HEK293 (cell line): Measurements from ENCODE around the gene PA2G4.

ENCODE experiments used
- BCL11B ChIP-seq: fragments of 450-650 bp; formaldehyde crosslinking; IDR thresholded peaks from 2 replicates; pipeline ENCODE4 v1.5.1; 2016; ENCODE audit warnings: low read depth, missing biosample characterization, missing genetic modification characterization
- KLF16 ChIP-seq: fragments of 450-650 bp; formaldehyde crosslinking; IDR thresholded peaks from 2 replicates; pipeline ENCODE4 v1.5.1; 2017; ENCODE audit warnings: missing biosample characterization, missing genetic modification characterization
- KLF8 ChIP-seq: fragments of 450-650 bp; formaldehyde crosslinking; IDR thresholded peaks from 2 replicates; pipeline ENCODE4 v1.5.1; 2016; ENCODE audit warnings: missing biosample characterization, missing genetic modification characterization
- ZBTB7A ChIP-seq: fragments of 450-650 bp; formaldehyde crosslinking; IDR thresholded peaks from 2 replicates; pipeline ENCODE4 v1.5.1; 2016; ENCODE audit warnings: low read depth, missing biosample characterization, missing genetic modification characterization
- ZNF112 ChIP-seq: fragments of 450-650 bp; formaldehyde crosslinking; IDR thresholded peaks from 2 replicates; pipeline ENCODE4 v1.5.0; 2017; ENCODE audit warnings: missing biosample characterization, missing genetic modification characterization
- ZNF114 ChIP-seq: fragments of 450-650 bp; formaldehyde crosslinking; IDR thresholded peaks from 2 replicates; pipeline ENCODE4 v1.5.0; 2017; ENCODE audit warnings: missing biosample characterization, missing genetic modification characterization
- ZNF121 ChIP-seq: fragments of 450-650 bp; formaldehyde crosslinking; IDR thresholded peaks from 2 replicates; pipeline ENCODE4 v1.5.1; 2016; ENCODE audit warnings: missing biosample characterization, missing genetic modification characterization
- ZNF138 ChIP-seq: fragments of 450-650 bp; formaldehyde crosslinking; IDR thresholded peaks from 2 replicates; pipeline ENCODE4 v1.5.1; 2016; ENCODE audit warnings: missing biosample characterization, missing genetic modification characterization, borderline replicate concordance
- ZNF157 ChIP-seq: fragments of 450-650 bp; formaldehyde crosslinking; IDR thresholded peaks from 2 replicates; pipeline ENCODE4 v1.5.1; 2016; ENCODE audit warnings: missing biosample characterization, missing genetic modification characterization
- ZNF174 ChIP-seq: fragments of 450-650 bp; formaldehyde crosslinking; IDR thresholded peaks from 2 replicates; pipeline ENCODE4 v1.5.0; 2017; ENCODE audit warnings: missing biosample characterization, mild to moderate bottlenecking, missing genetic modification characterization
- ZNF19 ChIP-seq: fragments of 450-650 bp; formaldehyde crosslinking; IDR thresholded peaks from 2 replicates; pipeline ENCODE4; 2016; ENCODE audit warnings: missing biosample characterization, missing genetic modification characterization, low read depth
- ZNF2 ChIP-seq: fragments of 450-650 bp; formaldehyde crosslinking; IDR thresholded peaks from 2 replicates; pipeline ENCODE4 v1.5.1; 2016; ENCODE audit warnings: missing biosample characterization, missing genetic modification characterization
- ZNF239 ChIP-seq: fragments of 450-650 bp; formaldehyde crosslinking; IDR thresholded peaks from 2 replicates; pipeline ENCODE4 v1.5.1; 2016; ENCODE audit warnings: missing biosample characterization, missing genetic modification characterization
- ZNF274 ChIP-seq, 2 experiments: fragments of 200-500 bp in 1 of 2; fragments of 450-650 bp in 1 of 2; sonication (Bioruptor generic) in 1 of 2; formaldehyde crosslinking in 1 of 2; IDR thresholded peaks; 2 replicates each; pipeline versions ENCODE4 v1.5.1 to v1.6.1; 2014 to 2016; ENCODE audit warnings: borderline replicate concordance in 1 of 2, inconsistent platforms in 1 of 2, low read length in 1 of 2, missing biosample characterization in 1 of 2, missing genetic modification characterization in 1 of 2
- ZNF324 ChIP-seq: fragments of 450-650 bp; formaldehyde crosslinking; IDR thresholded peaks from 2 replicates; pipeline ENCODE4 v1.5.1; 2016; ENCODE audit warnings: missing biosample characterization, missing genetic modification characterization
- ZNF561 ChIP-seq: fragments of 450-650 bp; IDR thresholded peaks from 2 replicates; pipeline ENCODE4 v1.5.1; 2018; ENCODE audit warnings: missing biosample characterization, missing genetic modification characterization, borderline replicate concordance
- ZNF571 ChIP-seq: fragments of 450-650 bp; formaldehyde crosslinking; IDR thresholded peaks from 2 replicates; pipeline ENCODE4 v1.5.0; 2017; ENCODE audit warnings: missing biosample characterization, missing genetic modification characterization
- ZNF623 ChIP-seq: fragments of 450-650 bp; formaldehyde crosslinking; IDR thresholded peaks from 2 replicates; pipeline ENCODE4 v1.5.1; 2016; ENCODE audit warnings: missing biosample characterization, missing genetic modification characterization
- ZNF658 ChIP-seq: fragments of 450-650 bp; formaldehyde crosslinking; IDR thresholded peaks from 2 replicates; pipeline ENCODE4; 2016; ENCODE audit warnings: missing biosample characterization, missing genetic modification characterization
- ZNF830 ChIP-seq: fragments of 450-650 bp; IDR thresholded peaks from 2 replicates; pipeline ENCODE4 v1.5.0; 2018; ENCODE audit warnings: missing biosample characterization, missing genetic modification characterization, low read depth, mild to moderate bottlenecking, moderate library complexity
- ZNF837 ChIP-seq: fragments of 450-650 bp; formaldehyde crosslinking; IDR thresholded peaks from 2 replicates; pipeline ENCODE4 v1.5.1; 2016; ENCODE audit warnings: missing biosample characterization, missing genetic modification characterization
- ZSCAN23 ChIP-seq: fragments of 450-650 bp; formaldehyde crosslinking; IDR thresholded peaks from 2 replicates; pipeline ENCODE4 v1.5.1; 2016; ENCODE audit warnings: missing biosample characterization, missing genetic modification characterization
- TF ChIP-seq, protein P1 (sequence below): IDR thresholded peaks from 2 replicates; pipeline ENCODE4 v1.6.1; 2011; ENCODE audit warnings: mild to moderate bottlenecking, low read depth, low read length, borderline replicate concordance
- TF ChIP-seq, protein P2 (sequence below): fragments of 450-650 bp; formaldehyde crosslinking; IDR thresholded peaks from 2 replicates; pipeline ENCODE4 v1.5.1; 2016; ENCODE audit warnings: missing biosample characterization, missing genetic modification characterization
- TF ChIP-seq, protein P3 (sequence below): fragments of 450-650 bp; IDR thresholded peaks from 2 replicates; pipeline ENCODE4 v1.5.1; 2018; ENCODE audit warnings: missing biosample characterization, mild to moderate bottlenecking, missing genetic modification characterization
- TF ChIP-seq, protein P4 (sequence below): fragments of 450-650 bp; formaldehyde crosslinking; IDR thresholded peaks from 2 replicates; pipeline ENCODE4 v1.5.1; 2017; ENCODE audit warnings: missing biosample characterization, mild to moderate bottlenecking, missing genetic modification characterization, moderate library complexity
- TF ChIP-seq, protein P5 (sequence below): fragments of 450-650 bp; formaldehyde crosslinking; IDR thresholded peaks from 2 replicates; pipeline ENCODE4 v1.5.1; 2016; ENCODE audit warnings: missing biosample characterization, missing genetic modification characterization, borderline replicate concordance
- TF ChIP-seq, protein P6 (sequence below): fragments of 450-650 bp; formaldehyde crosslinking; IDR thresholded peaks from 2 replicates; pipeline ENCODE4 v1.5.1; 2016; ENCODE audit warnings: missing biosample characterization, missing genetic modification characterization
- TF ChIP-seq, protein P7 (sequence below): fragments of 450-650 bp; formaldehyde crosslinking; IDR thresholded peaks from 2 replicates; pipeline ENCODE4 v1.5.1; 2016; ENCODE audit warnings: missing biosample characterization, missing genetic modification characterization

The PA2G4 gene

DNA sequence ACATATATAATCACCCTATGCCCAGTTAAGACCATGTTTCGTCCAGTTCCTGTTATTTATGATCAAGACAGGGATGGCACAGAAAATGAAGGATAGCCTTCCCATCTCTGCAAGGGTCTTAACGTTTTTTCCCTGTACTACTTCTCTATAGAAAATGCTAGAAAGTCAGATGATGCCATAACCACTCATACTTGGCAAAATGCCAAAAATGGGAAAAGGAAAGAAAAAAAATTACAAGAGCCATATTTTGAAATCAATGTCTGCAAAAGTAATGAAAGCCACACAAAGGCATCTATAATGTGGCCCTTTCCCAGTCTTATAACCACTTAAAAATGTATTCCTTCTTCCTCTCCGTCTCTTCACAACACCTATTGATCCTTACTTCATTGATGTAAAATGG lies 46.2 kb downstream of the PA2G4 start (continued):
- TF ChIP-seq, protein P1, sequence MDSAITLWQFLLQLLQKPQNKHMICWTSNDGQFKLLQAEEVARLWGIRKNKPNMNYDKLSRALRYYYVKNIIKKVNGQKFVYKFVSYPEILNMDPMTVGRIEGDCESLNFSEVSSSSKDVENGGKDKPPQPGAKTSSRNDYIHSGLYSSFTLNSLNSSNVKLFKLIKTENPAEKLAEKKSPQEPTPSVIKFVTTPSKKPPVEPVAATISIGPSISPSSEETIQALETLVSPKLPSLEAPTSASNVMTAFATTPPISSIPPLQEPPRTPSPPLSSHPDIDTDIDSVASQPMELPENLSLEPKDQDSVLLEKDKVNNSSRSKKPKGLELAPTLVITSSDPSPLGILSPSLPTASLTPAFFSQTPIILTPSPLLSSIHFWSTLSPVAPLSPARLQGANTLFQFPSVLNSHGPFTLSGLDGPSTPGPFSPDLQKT = no peak
- no peak for TF ChIP-seq ZNF623 (tag by site-specific recombination)
- TF ChIP-seq ZNF174 (tag by site-specific recombination) = no peak; the same call in 1 of the 2 replicates
- TF ChIP-seq, protein P2, sequence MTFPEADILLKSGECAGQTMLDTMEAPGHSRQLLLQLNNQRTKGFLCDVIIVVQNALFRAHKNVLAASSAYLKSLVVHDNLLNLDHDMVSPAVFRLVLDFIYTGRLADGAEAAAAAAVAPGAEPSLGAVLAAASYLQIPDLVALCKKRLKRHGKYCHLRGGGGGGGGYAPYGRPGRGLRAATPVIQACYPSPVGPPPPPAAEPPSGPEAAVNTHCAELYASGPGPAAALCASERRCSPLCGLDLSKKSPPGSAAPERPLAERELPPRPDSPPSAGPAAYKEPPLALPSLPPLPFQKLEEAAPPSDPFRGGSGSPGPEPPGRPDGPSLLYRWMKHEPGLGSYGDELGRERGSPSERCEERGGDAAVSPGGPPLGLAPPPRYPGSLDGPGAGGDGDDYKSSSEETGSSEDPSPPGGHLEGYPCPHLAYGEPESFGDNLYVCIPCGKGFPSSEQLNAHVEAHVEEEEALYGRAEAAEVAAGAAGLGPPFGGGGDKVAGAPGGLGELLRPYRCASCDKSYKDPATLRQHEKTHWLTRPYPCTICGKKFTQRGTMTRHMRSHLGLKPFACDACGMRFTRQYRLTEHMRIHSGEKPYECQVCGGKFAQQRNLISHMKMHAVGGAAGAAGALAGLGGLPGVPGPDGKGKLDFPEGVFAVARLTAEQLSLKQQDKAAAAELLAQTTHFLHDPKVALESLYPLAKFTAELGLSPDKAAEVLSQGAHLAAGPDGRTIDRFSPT (tag by site-specific recombination) = no peak
- no peak for TF ChIP-seq ZNF114 (tag by site-specific recombination)
- TF ChIP-seq ZNF324 = peak; percentile 60
- TF ChIP-seq ZNF157 (tag by site-specific recombination) = no peak
- no peak for TF ChIP-seq ZNF138 (tag by site-specific recombination)
- TF ChIP-seq, protein P3, sequence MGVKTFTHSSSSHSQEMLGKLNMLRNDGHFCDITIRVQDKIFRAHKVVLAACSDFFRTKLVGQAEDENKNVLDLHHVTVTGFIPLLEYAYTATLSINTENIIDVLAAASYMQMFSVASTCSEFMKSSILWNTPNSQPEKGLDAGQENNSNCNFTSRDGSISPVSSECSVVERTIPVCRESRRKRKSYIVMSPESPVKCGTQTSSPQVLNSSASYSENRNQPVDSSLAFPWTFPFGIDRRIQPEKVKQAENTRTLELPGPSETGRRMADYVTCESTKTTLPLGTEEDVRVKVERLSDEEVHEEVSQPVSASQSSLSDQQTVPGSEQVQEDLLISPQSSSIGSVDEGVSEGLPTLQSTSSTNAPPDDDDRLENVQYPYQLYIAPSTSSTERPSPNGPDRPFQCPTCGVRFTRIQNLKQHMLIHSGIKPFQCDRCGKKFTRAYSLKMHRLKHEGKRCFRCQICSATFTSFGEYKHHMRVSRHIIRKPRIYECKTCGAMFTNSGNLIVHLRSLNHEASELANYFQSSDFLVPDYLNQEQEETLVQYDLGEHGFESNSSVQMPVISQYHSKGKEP (tag by site-specific recombination) = peak; percentile 90
- TF ChIP-seq ZNF121 (tag by site-specific recombination) = no peak
- TF ChIP-seq ZNF2 (tag by site-specific recombination) = no peak
- no peak for TF ChIP-seq ZNF239 (tag by site-specific recombination)
- TF ChIP-seq, protein P4, sequence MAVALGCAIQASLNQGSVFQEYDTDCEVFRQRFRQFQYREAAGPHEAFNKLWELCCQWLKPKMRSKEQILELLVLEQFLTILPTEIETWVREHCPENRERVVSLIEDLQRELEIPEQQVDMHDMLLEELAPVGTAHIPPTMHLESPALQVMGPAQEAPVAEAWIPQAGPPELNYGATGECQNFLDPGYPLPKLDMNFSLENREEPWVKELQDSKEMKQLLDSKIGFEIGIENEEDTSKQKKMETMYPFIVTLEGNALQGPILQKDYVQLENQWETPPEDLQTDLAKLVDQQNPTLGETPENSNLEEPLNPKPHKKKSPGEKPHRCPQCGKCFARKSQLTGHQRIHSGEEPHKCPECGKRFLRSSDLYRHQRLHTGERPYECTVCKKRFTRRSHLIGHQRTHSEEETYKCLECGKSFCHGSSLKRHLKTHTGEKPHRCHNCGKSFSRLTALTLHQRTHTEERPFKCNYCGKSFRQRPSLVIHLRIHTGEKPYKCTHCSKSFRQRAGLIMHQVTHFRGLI (tag by site-specific recombination) = no peak; the same call in 1 of the 2 replicates
- no peak for TF ChIP-seq ZNF274 (IDR thresholded peaks at IDR 0.05; ENCODE audit: low read length)
- no peak for TF ChIP-seq ZNF274 (tag by site-specific recombination; IDR thresholded peaks at IDR 0.05; ENCODE audit: borderline replicate concordance)
- TF ChIP-seq ZBTB7A (tag by site-specific recombination) = no peak
- no peak for TF ChIP-seq BCL11B (tag by site-specific recombination)
- no peak for TF ChIP-seq ZNF837 (tag by site-specific recombination)
- peak; percentile 32; the same call in 1 of the 2 replicates for TF ChIP-seq KLF8
- no peak for TF ChIP-seq ZNF112 (tag by site-specific recombination)
- TF ChIP-seq ZNF830 (tag by site-specific recombination) = no peak; the same call in 1 of the 2 replicates
- no peak for TF ChIP-seq KLF16 (tag by site-specific recombination)
- peak; percentile 84; the same call in 1 of the 2 replicates for TF ChIP-seq ZNF561
- TF ChIP-seq, protein P5, sequence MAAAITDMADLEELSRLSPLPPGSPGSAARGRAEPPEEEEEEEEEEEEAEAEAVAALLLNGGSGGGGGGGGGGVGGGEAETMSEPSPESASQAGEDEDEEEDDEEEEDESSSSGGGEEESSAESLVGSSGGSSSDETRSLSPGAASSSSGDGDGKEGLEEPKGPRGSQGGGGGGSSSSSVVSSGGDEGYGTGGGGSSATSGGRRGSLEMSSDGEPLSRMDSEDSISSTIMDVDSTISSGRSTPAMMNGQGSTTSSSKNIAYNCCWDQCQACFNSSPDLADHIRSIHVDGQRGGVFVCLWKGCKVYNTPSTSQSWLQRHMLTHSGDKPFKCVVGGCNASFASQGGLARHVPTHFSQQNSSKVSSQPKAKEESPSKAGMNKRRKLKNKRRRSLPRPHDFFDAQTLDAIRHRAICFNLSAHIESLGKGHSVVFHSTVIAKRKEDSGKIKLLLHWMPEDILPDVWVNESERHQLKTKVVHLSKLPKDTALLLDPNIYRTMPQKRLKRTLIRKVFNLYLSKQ = no peak
- TF ChIP-seq ZNF19 (tag by site-specific recombination) = no peak
- TF ChIP-seq ZNF658 (tag by site-specific recombination) = no peak
- no peak for TF ChIP-seq ZSCAN23
- TF ChIP-seq, protein P6, sequence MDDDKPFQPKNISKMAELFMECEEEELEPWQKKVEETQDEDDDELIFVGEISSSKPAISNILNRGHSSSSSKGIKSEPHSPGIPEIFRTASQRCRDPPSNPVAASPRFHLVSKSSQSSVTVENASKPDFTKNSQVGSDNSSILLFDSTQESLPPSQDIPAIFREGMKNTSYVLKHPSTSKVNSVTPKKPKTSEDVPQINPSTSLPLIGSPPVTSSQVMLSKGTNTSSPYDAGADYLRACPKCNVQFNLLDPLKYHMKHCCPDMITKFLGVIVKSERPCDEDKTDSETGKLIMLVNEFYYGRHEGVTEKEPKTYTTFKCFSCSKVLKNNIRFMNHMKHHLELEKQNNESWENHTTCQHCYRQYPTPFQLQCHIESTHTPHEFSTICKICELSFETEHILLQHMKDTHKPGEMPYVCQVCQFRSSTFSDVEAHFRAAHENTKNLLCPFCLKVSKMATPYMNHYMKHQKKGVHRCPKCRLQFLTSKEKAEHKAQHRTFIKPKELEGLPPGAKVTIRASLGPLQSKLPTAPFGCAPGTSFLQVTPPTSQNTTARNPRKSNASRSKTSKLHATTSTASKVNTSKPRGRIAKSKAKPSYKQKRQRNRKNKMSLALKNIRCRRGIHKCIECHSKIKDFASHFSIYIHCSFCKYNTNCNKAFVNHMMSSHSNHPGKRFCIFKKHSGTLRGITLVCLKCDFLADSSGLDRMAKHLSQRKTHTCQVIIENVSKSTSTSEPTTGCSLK (tag by site-specific recombination) = no peak
- no peak for TF ChIP-seq ZNF571 (tag by site-specific recombination)
- TF ChIP-seq, protein P7, sequence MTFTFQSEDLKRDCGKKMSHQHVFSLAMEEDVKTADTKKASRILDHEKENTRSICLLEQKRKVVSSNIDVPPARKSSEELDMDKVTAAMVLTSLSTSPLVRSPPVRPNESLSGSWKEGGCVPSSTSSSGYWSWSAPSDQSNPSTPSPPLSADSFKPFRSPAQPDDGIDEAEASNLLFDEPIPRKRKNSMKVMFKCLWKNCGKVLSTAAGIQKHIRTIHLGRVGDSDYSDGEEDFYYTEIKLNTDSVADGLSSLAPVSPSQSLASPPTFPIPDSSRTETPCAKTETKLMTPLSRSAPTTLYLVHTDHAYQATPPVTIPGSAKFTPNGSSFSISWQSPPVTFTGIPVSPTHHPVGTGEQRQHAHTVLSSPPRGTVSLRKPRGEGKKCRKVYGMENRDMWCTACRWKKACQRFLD (tag by site-specific recombination) = no peak
